ENCODE results near the gene LTF.

DNA sequence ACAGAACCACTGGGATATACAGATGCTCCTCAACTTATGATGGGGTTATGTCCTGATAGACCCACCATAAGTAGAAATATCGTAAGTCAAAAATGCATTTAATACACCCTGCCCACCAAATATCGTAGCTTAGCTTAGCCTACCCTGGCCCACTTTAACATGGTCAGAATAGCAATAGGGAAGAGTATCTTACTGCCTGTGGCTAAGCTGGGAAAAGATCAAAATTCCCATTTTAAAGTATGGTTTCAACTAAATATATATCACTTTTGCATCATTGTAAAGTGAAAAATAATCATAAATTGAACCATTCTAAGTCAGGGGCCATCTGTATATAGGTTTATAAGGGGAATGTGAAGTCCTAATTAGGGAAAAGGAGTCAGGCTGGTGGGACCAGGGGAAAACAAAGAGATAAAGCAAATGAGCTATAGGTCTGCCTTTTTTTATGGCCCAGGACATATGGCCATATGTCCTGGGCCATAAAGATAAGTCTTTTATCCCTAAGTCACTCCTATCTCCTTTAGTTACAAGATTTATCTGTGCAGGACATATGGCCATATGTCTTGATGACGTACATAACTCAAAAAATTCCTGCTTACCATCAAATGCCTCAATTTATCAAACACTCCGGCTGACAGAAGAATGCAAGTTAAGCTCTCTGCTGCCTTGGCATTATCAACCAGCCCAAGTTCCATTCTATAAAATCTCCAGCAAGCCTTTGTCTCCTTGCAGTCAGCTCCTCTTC is 44.3 kb upstream of the LTF start:
- no peak for TF ChIP-seq POLR2A (IDR thresholded peaks at IDR 0.05)
- TF ChIP-seq, protein P1, sequence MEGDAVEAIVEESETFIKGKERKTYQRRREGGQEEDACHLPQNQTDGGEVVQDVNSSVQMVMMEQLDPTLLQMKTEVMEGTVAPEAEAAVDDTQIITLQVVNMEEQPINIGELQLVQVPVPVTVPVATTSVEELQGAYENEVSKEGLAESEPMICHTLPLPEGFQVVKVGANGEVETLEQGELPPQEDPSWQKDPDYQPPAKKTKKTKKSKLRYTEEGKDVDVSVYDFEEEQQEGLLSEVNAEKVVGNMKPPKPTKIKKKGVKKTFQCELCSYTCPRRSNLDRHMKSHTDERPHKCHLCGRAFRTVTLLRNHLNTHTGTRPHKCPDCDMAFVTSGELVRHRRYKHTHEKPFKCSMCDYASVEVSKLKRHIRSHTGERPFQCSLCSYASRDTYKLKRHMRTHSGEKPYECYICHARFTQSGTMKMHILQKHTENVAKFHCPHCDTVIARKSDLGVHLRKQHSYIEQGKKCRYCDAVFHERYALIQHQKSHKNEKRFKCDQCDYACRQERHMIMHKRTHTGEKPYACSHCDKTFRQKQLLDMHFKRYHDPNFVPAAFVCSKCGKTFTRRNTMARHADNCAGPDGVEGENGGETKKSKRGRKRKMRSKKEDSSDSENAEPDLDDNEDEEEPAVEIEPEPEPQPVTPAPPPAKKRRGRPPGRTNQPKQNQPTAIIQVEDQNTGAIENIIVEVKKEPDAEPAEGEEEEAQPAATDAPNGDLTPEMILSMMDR (IDR thresholded peaks at IDR 0.05) = no peak
